T-cell (primary cell): ENCODE data around the gene PRMT5. TPM values are rescaled to one million over a fixed set of nuclear protein-coding genes. Genes with fewer than 3 reads are reported as not detected.
"Not testable (repeated sequence)": the region's sequence is repeated elsewhere in the genome, so short reads cannot be mapped to it uniquely, and the experiment has no call there.

Experiments
- ATAC-seq, 4 experiments: fragments of 200-7000 bp in 3 of 4; fragments of 150-1000 bp in 1 of 4; cut with Tn5 transposase; replicated peaks in 1 of 4; 1 replicate in 3 of 4; 2 replicates in 1 of 4; pipeline ENCODE4 v1.10.0; 2021; ENCODE audit warnings: moderate library complexity in 3 of 4, mild to moderate bottlenecking in 2 of 4, moderate number of reproducible peaks in 1 of 4
- CTCF ChIA-PET, 2 donors: fragments of 300-600 bp; sonication (Branson Sonifier 250); formaldehyde crosslinking; loops; one replicate each; lab custom pipeline; 2022; ENCODE audit warnings: antibody characterized with exemption in 2 of 2; lab: Charles Lee
- POLR2A ChIA-PET, 2 donors: fragments of 300-600 bp; sonication (Branson Sonifier 250); formaldehyde crosslinking; loops; one replicate each; lab custom pipeline; 2022; ENCODE audit warnings: antibody characterized with exemption in 2 of 2; lab: Charles Lee
- DNase-seq, 35 experiments: peaks; one replicate each; pipeline versions ENCODE4 v3.0.0 to v3.0.0-alpha.2; 2013 to 2023
- H3K27ac ChIP-seq: one replicate; pipeline ENCODE4 v1.5.1; 2013; ENCODE audit warnings: low read length
- H3K27me3 ChIP-seq, 2 experiments: replicated peaks in 1 of 2; 1 replicate in 1 of 2; 2 replicates in 1 of 2; pipeline versions ENCODE4 v1.6.1 to v1.7.0; 2013; ENCODE audit warnings: low read length in 1 of 2, mixed read lengths in 1 of 2; ENCODE audit not compliant: control insufficient read depth in 2 of 2, insufficient read depth in 2 of 2; ENCODE audit errors: extremely low read depth in 1 of 2
- H3K36me3 ChIP-seq, 2 donors: 1 replicate in 1 of 2; 2 replicates in 1 of 2; pipeline versions ENCODE4 v1.6.1 to v1.7.0; 2013; ENCODE audit warnings: low read length in 1 of 2; ENCODE audit not compliant: control insufficient read depth in 2 of 2, insufficient read depth in 1 of 2; ENCODE audit errors: extremely low read depth in 1 of 2
- H3K4me1 ChIP-seq, 2 experiments: 1 replicate in 1 of 2; 2 replicates in 1 of 2; pipeline versions ENCODE4 v1.6.1 to v1.7.0; 2013; ENCODE audit warnings: low read length in 2 of 2, mixed read lengths in 1 of 2; ENCODE audit not compliant: insufficient read depth in 2 of 2, control insufficient read depth in 1 of 2; ENCODE audit errors: extremely low read depth in 1 of 2
- H3K4me3 ChIP-seq, 2 donors: 1 replicate in 1 of 2; 2 replicates in 1 of 2; pipeline versions ENCODE4 v1.5.1 to v1.7.0; 2013; ENCODE audit warnings: mild to moderate bottlenecking in 2 of 2, low read length in 1 of 2, moderate library complexity in 1 of 2; ENCODE audit not compliant: control insufficient read depth in 1 of 2; ENCODE audit errors: extremely low read depth in 1 of 2
- H3K9me3 ChIP-seq: 2 replicates; pipeline ENCODE4 v1.7.0; 2013
- H3K27ac Mint-ChIP-seq, 2 donors: one replicate each; pipeline ENCODE4 v1.8.0; 2020 to 2021; ENCODE audit warnings: mild to moderate bottlenecking in 2 of 2, mixed read lengths in 2 of 2
- H3K27me3 Mint-ChIP-seq, 2 donors: one replicate each; pipeline ENCODE4 v1.8.0; 2021 to 2022; ENCODE audit warnings: mixed read lengths in 2 of 2
- H3K36me3 Mint-ChIP-seq: one replicate; pipeline ENCODE4 v1.8.0; 2021; ENCODE audit warnings: mixed read lengths
- H3K4me1 Mint-ChIP-seq, 3 donors: one replicate each; pipeline ENCODE4 v1.8.0; 2020 to 2022; ENCODE audit warnings: mixed read lengths in 3 of 3, mild to moderate bottlenecking in 1 of 3
- H3K4me3 Mint-ChIP-seq, 3 donors: one replicate each; pipeline ENCODE4 v1.8.0; 2020 to 2022; ENCODE audit warnings: mild to moderate bottlenecking in 3 of 3, mixed read lengths in 3 of 3, moderate library complexity in 3 of 3
- H3K9me3 Mint-ChIP-seq, 3 donors: one replicate each; pipeline ENCODE4 v1.8.0; 2020 to 2022; ENCODE audit warnings: mixed read lengths in 3 of 3
- WGBS: methylation state at CpG from one replicate; pipeline ENCODE4 v1.1.5; 2013; ENCODE audit warnings: missing lambda C conversion rate; ENCODE audit not compliant: insufficient coverage; 5-methylcytosine and 5-hydroxymethylcytosine counted together
- total RNA-seq, 35 experiments: library from RNA in 6 of 35; stranded (reverse) in 6 of 35; fragments of 120-200 nt in 1 of 35; gene quantifications; one replicate each; pipeline versions ENCODE4 v1.2.1 to v1.2.4 and lab custom pipeline; 2013 to 2026

Gene PRMT5
- total RNA-seq, 5 donors from 2014 or later (not counting 1 experiment from before 2014, with no cell fraction given): 17.7 to 45.3 (median 37.5) TPM

GRCh38 chr14:22965916-22966782 is 37.0 kb upstream of the PRMT5 start:
- CTCF ChIA-PET: interaction anchor here in 1 of 2 donors (0.6 kb wide), 1 partner anchor 93 kb away, joined by 3 read pairs; no protein-coding TSS in a partner anchor
- not testable (repeated sequence) for H3K27me3 Mint-ChIP-seq, H3K27ac Mint-ChIP-seq, H3K27me3 ChIP-seq, ATAC-seq, H3K9me3 ChIP-seq, H3K27ac ChIP-seq, H3K4me1 ChIP-seq, DNase-seq, H3K4me1 Mint-ChIP-seq, H3K36me3 ChIP-seq, H3K4me3 Mint-ChIP-seq, H3K36me3 Mint-ChIP-seq, H3K4me3 ChIP-seq, H3K9me3 Mint-ChIP-seq
- 85% methylated on average over 7 of the region's 15 CpGs for WGBS
- POLR2A ChIA-PET: interaction anchor here in 1 of 2 donors (0.6 kb wide), 1 partner anchor 68 kb away, joined by 6 read pairs; no protein-coding TSS in a partner anchor

DNA sequence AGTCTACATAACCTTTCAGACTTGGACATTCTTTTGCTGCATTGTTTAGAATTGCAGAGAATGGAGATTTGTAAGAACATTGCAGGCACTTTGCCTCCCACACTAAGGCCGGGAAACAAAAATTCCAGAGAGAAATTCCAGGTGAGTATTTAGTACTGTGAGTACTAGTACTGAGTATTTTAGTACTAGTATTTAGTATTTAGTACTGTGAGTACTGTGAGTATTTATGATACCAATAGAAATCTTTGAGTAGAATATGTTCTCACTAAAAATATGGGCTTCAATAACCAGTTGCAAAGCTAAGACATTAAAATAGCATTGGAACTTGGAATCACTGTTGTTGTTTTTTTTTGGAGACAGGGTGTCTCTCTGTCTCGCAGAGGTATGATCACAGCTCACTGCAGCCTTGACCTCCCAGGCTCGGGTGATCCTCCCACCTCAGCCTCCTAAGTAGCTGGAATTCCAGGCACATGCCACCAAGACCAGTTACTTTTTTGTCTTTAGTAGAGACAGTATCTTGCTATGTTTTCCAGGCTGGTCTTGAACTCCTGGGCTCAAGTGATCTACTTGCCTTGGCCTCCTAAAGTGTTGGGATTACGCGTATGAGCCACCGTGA is 33.0 kb upstream of the PRMT5 start:
- POLR2A ChIA-PET: no interaction called here
- no peaks in the 10 kb centered on the region for H3K36me3 Mint-ChIP-seq
- CTCF ChIA-PET: interaction anchor here in 1 of 2 donors (0.6 to 1.4 kb wide), 4 partner anchors 9 to 33 kb away, joined by 3 to 7 read pairs (median 3); no protein-coding TSS in a partner anchor
- H3K9me3 ChIP-seq: no peaks in the 10 kb centered on the region
- peaks cover 0 to 2% of the 10 kb centered on the region in 2 experiments for H3K27me3 ChIP-seq
- no CpG with 5 or more reads among the region's 6 CpGs for WGBS
- no peaks in the 10 kb centered on the region for H3K36me3 ChIP-seq
- H3K4me1 ChIP-seq: peaks cover 0 to 8% of the 10 kb centered on the region in 2 experiments
- no peak overlapping the region for H3K27ac Mint-ChIP-seq
- no peaks in the 10 kb centered on the region for H3K9me3 Mint-ChIP-seq
- no peak for ATAC-seq
- H3K27me3 Mint-ChIP-seq: no peaks in the 10 kb centered on the region
- no peak overlapping the region for H3K4me3 Mint-ChIP-seq
- no peak for DNase-seq
- no peak overlapping the region for H3K27ac ChIP-seq
- H3K4me3 ChIP-seq: no peak overlapping the region
- H3K4me1 Mint-ChIP-seq: peaks cover 0 to 2% (median 2%) of the 10 kb centered on the region in 3 donors

GRCh38 chr14:22955702-22956569 is 26.8 kb upstream of the PRMT5 start:
- H3K36me3 Mint-ChIP-seq: peaks cover 8% of the 10 kb centered on the region
- Histone ChIP-seq H3K36me3 (peaks cover 0 to 5% of the 10 kb centered on the region in 2 donors), H3K4me3 (peak overlapping the region; percentile 81 to 86), H3K27me3 (no peaks in the 10 kb centered on the region), H3K27ac (peak overlapping the region; percentile 83), H3K9me3 (no peaks in the 10 kb centered on the region), H3K4me1 (peaks cover 0 to 19% of the 10 kb centered on the region in 2 experiments)
- H3K27me3 Mint-ChIP-seq: no peaks in the 10 kb centered on the region
- CTCF ChIA-PET: interaction anchor here in 1 of 2 donors (0.6 to 3.2 kb wide), 7 partner anchors 26 to 298 kb away, joined by 3 to 11 read pairs (median 5); partner anchors contain the start of genes AJUBA, PRMT5 and RBM23
- DNase-seq (no peak), ATAC-seq (no peak)
- H3K27ac Mint-ChIP-seq: peak overlapping the region; percentile 91 to 93
- peaks cover 7 to 18% (median 15%) of the 10 kb centered on the region in 3 donors for H3K4me1 Mint-ChIP-seq
- POLR2A ChIA-PET: interaction anchor here (0.5 to 1.6 kb wide), 8 partner anchors 8 to 402 kb away, joined by 3 to 12 read pairs (median 4); partner anchors contain the start of gene RBM23 (in 1 of the 2)
- no peaks in the 10 kb centered on the region for H3K9me3 Mint-ChIP-seq
- H3K4me3 Mint-ChIP-seq: peak overlapping the region; percentile 88 to 91 (median 91)
- 50% methylated on average over 7 of the region's 19 CpGs for WGBS

DNA sequence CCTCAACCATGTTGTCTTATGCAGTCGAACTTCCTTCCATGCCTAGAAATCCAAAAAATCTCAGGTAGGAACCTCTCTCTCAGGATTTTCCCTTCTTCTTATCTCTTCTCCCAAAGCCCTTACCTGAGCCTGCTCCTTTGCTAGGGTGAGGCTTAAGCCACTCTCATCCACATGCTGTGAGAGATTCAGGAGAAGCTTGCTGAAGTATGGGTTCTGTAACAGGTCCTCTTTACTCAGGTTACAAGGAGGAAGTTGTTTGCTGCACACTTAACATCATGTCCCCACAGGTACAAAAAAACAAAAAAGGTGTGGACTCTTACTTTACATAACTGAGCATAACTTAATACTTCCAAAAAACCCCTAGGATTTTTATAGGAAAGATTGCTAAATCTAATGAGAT is 23.2 kb upstream of the PRMT5 start:
- ChIA-PET CTCF (no interaction called here), POLR2A (no interaction called here)
- H3K4me3 ChIP-seq: no peak overlapping the region

DNA sequence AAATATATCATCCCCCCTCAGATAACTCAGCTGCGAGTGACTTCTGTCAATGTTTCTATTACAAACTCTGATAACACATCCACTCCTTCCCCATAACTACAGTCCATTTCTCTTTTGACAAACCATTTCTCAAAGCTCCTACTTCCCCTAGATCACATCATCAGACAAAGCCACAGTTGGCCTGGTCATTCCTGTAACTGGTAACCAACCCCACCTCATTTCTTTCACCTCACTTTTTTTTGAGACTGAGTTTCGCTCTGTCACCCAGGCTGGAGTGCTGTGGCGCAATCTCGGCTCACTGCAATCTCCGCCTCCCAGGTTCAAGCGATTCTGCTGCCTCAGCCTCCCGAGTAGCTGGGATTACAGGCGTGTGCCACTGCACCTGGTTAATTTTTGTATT is 22.6 kb upstream of the PRMT5 start:
- WGBS: 100% methylated on average over 4 of the region's 8 CpGs
- H3K4me1 Mint-ChIP-seq: peaks cover 7 to 16% (median 13%) of the 10 kb centered on the region in 3 donors
- ATAC-seq, H3K27ac ChIP-seq, CTCF ChIA-PET, H3K9me3 ChIP-seq, H3K27me3 ChIP-seq, H3K27ac Mint-ChIP-seq, H3K27me3 Mint-ChIP-seq, POLR2A ChIA-PET, H3K4me3 Mint-ChIP-seq, DNase-seq, H3K4me1 ChIP-seq, H3K9me3 Mint-ChIP-seq, H3K4me3 ChIP-seq: not testable (repeated sequence)
- peaks cover 5 to 19% of the 10 kb centered on the region in 2 donors for H3K36me3 ChIP-seq
- peaks cover 22% of the 10 kb centered on the region for H3K36me3 Mint-ChIP-seq

More for the DNA sequence above, 23.2 kb upstream of the PRMT5 start:
- no peaks in the 10 kb centered on the region for H3K27me3 ChIP-seq
- peaks cover 3 to 13% of the 10 kb centered on the region in 2 donors for H3K36me3 ChIP-seq
- H3K9me3 ChIP-seq: no peaks in the 10 kb centered on the region
- DNase-seq: no peak
- H3K4me1 ChIP-seq: peaks cover 0 to 14% of the 10 kb centered on the region in 2 experiments
- Mint-ChIP-seq H3K4me3 (no peak overlapping the region), H3K27me3 (no peaks in the 10 kb centered on the region), H3K27ac (peak overlapping the region in 1 of 2 donors; percentile 16), H3K4me1 (peaks cover 7 to 16% (median 13%) of the 10 kb centered on the region in 3 donors), H3K9me3 (no peaks in the 10 kb centered on the region), H3K36me3 (peaks cover 17% of the 10 kb centered on the region)
- no peak overlapping the region for H3K27ac ChIP-seq
- no peak for ATAC-seq
- WGBS: no CpG with 5 or more reads among the region's 1 CpG
